SK-N-DZ (cell line): Measurements from ENCODE around the gene DHFR.

Experiments used
- DNase-seq: peaks from one replicate; pipeline ENCODE4 v3.0.0-alpha.2; 2015; ENCODE audit warnings: low spot score

The DHFR gene

DNA sequence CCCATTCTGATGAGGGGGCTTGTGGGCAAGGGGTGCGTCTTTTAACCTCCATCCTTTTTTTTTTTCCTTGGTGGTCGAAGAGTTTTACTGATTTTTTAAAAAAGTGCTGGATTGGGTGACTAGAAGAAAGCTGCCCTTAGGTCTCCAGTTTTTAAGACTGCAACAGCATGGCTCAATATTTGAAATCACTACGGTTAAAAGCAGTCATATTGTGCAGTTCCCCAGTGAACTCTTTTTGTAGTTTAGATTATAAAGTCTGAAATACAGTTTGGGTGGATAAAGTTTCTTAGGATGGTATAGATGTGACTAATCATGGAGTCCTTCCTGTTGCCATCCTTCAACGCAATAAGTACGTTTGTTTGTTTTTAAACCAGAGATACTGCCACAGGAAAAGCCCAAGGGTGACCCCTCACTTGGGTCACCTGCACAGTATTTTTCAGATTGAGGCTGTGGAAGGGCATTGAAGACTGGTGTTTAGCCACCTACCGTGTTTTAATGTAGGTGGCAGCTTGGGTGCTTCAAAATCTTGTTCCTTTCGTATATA, 520 bp upstream of the DHFR start:
- no peak for DNase-seq

DNA sequence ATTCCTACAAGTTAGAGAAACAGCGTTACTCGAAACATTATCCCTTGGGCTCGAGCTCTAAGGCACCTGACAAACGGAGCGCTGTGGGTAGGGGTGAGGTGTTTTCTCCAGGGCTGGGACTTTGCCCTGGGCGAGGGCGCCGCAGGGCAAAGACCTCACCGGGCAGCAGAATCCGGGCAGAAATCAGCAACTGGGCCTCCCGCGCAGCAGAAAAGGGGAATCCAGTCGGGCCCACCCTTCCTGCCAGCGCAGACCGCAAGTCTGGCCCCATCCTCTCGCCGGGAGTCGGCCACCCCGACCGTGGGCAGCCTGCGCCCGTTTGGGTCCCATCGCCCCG, 761 bp downstream of the DHFR start:
- peak; percentile 46 for DNase-seq

DNA sequence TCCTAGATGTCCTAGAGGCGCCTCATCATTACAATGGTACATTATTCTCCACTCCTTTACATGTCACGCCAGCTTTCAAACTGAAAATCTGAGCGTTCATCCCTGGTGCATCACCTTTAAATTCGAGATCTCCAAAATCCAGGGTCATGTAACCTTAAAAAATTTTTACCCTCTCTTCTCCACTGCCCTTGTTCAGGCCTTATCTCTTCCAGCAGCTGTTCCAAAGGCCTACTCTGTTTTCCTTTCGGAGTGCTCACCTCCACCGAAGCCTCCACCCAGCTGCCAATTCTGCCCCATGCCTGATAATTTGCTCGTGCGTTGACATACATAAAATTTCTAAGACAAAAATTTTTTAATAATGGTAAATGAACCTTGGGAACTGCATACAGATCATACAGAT, 1.3 kb downstream of the DHFR start:
- peak; percentile 11 for DNase-seq

DNA sequence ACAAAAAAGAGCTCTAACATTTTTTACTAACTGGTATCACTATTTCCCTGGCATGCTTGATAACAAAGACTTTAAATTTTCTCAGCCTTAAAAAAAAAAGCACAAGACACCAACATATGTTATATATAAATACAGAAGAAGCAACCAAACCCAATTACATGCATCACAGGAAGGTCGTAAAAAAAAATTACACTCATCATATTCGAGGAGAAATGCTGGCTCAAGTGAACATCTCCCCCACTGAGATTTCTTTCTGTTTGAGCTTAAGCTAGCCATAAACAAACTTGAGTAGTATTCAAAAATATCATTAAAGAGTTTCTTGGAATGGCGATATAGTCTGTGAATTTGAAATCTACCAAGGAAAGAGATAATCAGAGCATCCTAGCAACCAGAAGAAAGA, 7.9 kb downstream of the DHFR start:
- DNase-seq = no peak

DNA sequence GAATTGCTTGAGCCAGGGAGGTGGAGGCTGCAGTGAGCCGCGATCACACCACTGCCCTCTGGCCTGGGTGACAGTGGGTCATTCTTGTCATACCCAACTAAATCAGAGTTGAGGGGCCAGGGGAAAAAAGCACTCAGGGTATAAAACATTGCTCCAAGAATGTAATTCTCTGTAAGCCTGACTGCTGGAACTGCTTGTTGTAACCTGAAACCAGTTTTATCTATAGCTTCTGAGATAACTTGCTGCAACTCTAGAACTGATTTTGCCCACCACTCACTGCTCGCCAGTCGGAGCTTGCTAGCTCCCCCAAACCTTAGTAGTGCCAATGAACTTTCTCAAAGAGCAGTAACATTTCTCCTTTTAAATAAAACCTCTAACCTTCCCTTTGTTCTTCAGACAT, 9.9 kb downstream of the DHFR start:
- no peak for DNase-seq

DNA sequence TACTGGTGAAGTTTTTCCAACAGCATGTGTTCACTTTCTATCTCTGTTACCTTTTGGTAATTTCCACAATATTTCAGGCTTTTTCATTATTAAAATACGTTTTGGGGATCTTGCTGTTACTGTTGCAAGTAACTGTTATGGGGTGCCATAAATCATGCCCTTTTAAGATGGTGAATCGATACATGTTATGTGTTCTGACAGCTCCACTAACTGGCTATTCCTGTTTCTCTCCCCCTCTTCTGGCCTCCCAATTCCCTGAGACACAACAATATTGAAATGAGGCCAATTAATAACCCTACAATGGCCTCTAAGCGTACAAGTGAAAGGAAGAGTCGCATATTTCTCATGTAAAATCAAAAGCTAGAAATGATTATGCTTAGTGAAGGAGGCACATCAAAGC, 13.4 kb downstream of the DHFR start:
- DNase-seq = no peak

DNA sequence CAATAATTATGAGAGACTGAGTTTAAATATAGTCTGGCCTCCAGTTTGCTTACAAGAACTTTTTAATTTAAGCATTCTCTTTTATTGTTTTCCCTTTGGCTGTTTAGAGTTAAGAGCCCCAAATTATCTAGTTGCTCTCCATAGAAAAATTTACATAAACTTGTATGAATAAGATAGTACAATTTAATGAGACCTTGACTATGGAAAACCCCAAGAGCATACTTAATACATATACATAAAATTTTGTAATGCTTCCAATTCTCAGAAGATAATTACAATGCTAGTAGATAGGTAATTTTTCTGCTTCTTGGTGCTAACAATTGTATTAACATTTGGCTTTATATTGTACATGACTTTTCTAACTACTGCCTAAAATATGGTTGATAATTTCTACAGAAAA, 20.6 kb downstream of the DHFR start:
- DNase-seq = no peak

DNA sequence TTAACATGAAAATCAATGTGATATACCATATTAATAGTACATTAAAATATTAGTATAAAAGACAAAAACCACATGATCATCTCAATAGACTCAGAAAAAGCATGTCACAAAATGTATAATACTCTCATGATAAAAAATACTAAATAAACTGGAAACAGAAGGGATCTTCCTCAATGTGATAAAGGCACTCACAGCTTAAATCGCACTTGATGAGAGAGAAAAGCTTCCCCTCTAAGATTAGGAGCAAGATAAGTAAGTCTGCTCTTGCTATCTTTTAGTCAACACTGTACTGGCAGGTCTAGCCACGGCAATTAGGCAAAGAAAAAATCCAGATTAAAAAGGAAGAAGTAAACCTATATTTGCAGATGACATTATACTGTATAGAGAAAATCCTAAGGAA, 22.1 kb downstream of the DHFR start:
- DNase-seq = no peak

DNA sequence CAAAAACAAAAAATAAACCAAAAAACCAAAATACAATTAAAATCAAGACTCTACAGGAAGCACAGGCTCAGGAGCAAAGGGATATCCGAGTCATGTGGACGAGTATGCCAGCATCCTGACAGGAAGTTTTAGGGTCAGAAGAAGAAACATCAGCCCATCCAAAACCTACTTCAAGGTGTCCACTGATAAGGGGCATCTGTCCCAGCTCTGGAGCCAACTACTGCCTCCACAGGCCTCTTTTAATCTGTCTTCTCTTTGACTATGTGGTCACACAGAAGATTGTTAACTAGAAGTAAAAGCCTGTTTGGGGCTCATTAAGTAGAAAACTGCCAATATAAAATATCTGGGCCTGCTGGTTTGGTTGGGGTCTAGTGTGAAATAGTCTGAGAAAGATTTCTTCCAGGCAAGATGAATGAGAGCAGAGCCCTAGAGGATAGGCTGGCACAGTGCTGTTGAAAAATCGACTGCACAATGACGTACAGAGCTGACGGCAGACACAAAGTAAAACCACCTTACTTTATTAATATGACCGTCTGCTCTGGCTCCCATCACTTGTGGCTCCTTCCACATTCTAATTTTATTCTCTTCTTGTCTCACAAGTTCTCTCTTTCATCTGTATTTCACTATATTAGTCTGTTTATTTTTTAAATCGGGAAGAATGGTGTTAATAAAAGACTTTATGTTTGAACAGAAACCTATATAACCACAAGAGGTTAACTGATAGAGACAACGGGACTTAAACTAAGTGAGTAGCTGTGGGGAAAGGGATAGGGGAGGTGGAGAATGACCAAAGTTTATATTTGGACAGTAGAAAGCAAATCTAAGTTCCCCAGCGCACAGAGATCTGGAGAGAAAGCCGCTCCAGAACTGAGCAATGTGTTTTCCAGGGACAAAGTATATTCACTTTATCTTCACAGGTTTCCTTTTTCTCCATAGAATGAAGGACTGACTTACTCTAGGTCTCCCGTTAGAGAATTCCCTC, 23.2 kb downstream of the DHFR start:
- DNase-seq = no peak

DNA sequence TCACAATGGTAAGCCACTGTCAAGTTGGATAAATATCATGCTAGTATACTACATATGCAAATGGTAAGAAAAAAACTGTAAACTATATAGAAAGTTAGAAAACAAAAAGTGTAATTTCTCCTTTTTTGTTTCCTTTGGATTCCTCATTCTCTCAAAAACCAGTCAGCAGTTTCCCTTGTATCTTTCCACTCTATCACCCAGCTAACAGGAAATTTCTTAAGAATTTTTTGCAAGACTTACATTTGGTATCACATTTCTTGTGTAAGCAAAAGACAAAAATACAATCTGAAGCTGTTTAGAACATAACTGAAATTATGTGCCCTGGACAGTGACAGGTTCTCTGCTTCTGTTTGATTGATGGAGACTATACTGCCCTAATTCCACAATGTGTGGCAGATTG, 25.5 kb downstream of the DHFR start:
- DNase-seq = no peak

DNA sequence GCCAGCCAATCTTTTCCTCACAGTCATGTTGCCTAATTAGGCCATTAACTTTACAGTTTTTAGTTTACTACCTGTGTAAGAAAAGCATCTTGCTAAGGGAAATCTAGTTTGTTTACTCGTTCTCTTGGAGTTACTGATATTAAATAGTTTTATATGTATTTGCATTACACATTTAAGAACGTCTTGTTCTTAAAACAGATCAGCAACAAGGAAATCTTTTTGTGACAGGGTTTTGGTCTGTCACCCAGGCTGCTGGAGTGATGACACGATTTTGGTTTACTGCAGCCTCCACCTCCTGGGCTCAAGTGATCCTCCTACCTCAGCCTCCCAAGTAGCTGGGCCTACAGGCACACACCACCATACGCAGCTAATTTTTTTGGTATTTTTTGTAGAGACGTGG, 29.6 kb downstream of the DHFR start:
- DNase-seq = no peak

DNA sequence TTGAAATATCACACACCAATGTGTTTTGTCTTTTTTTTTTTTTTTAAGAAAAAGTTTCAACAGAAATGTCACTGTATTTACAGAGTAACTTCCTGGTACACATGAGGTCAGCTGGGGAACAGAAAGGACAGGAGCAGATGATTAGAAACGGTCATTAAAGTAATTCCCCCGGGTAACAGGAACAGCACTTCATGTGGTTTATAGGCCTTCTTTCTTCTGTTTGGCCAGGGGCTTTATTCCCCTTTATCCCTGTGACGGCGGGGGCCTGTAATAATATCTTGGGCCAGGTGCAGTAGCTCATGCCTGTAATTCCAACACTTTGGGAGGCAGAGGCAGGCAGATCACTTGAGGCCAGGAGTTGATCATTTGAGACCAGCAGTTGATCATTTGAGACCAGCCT, 30.8 kb downstream of the DHFR start:
- DNase-seq = no peak

DNA sequence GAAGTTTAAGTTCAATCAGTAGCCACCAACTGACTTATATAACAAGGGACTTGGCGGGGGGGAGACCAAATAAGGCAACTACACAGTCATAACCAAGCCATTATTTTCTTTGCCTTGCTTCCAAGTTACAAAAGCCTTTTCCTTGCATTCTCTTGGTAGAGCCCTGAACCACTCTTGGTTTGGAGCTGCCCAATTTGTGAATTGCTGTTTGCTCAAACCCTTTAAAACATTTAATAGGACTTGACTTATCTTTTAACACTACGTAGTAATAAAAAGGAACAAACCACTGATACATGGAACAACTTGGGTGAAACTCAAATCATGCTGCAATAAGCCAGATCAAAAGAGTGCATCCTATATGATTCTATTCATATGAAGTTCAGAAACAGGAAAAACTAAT, 32.0 kb downstream of the DHFR start:
- DNase-seq = no peak

DNA sequence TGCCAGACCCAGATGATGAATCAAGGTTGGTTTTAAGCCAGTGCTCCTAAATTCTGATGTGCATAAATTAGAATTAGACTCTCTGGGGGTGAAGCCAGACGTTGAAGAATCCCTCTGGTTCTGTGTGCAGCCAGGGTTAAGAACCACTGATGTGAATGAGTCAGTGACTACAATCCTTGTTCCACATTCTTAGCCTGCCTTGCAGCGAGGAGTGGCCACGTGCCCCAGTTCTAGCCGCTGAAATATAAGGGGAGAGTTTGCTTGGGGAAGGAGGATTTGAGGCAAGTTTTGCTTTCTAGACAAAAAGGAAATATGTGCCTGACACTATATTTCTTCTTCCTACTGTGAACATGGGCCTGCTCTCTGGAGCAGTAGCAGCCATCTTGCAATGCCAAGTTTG, 34.6 kb downstream of the DHFR start:
- DNase-seq = no peak

DNA sequence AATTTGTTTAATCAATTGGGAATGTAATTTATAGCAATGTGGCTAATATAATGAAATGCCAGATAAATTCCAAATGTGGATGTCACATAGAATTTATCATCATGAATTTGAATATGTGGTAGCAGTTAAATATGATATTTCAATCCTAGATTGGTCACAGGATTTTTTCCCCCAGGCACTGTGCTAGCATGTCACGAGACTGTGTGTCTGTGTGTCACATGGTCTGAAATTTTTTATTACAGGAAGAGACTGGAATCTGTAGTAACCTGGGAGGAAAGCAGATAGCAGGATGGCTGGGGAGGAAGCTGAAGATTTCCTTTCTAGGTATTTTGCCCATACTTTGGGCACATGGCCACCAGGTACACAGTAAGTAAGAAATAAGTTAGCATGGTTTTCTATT, 35.7 kb downstream of the DHFR start:
- DNase-seq = no peak

DNA sequence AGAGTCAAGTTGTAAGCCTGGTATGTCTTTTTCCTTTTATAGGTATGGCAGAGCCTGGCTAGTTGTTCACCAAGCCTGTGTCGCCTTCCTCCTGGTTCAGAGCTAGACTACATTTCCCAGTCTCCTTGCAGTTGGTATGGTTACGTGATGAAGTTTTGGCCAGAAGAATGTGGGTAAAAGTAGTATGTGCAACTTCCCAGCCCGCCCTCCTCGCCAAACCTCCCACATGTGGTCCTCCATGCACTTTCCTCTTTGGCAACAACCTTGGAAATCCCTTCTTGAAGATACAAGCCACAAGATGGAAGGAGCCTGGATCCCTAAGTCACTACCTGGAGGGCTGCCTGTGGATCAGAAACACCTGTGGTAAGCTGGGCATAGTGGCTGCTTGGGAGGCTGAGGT, 36.3 kb downstream of the DHFR start:
- no peak for DNase-seq

DNA sequence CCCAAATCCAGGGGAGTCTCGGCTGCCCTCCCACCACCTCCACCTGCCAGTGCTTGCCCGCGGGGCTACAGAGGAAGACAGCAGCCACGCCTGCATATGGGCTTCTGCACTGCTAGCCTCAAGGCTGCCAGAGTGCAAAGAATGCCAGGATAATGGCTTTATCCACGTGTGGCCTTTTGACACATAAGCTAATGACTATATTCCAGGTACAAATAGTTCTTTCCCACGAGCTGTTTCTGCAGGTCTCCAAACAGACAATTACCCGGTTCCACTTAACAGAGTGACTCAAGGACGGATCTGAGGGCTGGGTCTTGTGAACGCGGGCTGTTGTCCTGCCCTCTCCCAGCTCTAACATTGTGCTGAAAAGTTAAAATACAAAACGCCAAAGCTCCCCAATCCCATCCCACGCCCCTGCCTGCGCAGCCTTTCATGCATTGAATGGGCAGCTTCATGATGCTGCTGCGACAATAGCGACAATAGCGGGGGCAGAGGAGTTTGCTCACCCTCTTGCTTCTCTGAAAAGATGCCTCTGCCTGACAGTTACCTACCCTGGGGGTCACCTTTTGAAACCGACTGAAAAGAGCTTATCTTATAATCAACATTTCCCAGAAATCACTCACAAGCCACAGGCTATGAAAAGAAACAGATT, 39.4 kb downstream of the DHFR start:
- no peak for DNase-seq

DNA sequence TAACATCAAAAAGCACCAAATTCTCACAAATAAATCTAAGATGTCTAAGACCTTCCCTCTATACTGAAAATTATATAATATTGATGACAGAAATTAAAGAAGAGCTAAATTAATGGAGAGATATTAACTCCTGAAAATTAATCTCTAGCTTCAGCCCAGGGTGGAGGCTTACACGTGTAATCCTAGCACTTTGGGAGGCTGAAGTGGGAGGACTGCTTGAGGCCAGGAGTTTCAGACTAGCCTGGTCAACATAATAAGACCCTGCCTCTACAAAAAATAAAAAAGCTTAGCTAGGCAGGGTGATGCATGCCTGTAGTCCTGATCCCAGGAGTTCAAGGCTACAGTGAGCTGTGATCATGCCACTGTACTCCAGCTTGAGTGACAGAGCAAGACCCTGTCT, 45.1 kb downstream of the DHFR start:
- DNase-seq = no peak

DNA sequence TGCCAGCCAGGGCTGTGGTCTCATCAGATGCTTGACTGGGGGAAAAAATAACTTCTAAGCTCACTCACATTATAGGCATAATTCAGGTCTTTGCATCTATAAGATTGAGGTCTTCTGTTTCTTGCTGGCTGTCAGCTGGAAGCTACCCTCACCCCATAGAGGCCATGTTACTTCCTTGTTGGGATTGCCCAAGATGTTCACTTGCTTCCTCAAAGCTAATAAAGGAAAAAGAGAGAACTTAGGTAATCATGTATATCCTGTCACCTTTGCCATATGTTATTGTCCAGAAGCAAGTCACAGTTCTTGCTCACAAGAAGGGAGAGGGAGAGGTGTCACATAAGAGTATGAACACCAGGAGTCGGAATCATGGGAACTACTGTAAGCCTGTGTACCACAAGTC, 46.1 kb downstream of the DHFR start:
- no peak for DNase-seq

DNA sequence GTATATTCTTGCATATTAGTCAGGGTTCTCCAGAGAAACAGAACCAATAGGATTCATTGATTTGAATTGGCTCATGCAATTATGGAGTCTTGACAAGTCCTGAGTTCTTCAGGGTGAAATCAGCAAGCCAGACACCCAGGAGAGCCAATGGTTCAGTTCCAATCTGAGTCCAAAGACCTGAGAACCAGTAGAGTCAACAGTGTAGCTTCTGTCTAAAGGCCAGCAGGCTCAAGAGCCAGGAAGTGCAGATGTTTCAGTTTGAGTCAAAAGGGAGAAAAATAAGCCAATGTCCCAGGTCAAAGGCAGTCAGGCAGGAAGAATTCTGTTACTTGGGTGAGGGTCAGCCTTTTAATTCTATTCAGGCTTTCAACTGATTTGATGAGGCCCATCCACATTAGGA, 47.0 kb downstream of the DHFR start:
- DNase-seq = no peak

DNA sequence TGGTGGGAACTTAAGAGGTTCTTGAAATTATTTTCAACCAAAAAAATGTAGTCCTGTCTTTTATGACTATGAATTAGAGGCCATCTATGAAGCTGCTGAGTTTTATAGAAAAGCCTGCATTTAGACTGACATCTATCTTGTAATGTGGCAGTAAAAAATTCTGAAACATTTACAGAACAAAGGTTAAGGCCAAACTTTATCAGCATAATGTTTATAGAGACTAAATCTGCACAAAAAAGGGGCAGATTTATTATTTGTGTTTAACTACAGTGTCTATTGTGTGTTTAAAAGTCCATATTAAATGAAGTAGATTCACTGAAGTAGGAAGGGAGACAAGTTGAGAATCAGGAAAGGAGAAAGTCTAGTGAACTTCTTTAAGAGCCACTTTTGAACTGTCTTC, 47.4 kb downstream of the DHFR start:
- DNase-seq = no peak

DNA sequence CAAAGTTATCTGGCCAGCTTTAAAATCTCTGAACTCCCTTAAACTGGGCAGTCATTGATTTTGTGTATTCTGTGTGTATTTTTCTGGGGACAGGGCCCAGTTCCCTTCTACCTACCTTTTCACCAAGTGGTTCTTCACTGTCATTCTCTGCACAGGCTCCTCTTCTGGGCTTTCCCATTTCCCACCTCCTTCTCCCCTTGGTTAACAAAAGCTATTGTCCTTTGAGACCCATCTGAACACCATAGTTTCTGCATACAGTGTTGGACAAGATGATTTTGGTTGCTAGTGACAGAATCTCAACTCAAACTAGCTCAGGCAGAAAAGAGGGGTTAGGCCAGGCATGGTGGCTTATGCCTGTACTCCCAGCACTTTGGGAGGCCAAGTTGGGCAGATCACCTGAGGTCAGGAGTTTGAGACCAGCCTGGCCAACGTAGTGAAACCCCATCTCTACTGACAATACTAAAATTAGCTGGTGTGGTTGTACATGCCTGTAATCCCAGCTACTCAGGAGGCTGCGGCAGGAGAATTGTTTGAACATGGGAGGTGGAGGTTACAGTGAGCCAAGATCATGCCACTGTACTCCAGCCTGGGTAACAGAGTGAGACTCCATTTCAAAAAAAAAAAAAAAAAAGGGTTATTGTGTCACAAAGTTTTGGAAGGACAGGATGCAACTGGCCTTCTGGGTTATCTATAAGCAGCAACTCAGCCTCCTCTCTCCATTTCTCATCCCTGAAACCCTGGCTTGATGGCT, 53.7 kb downstream of the DHFR start:
- no peak for DNase-seq
